Mesendoderm (in vitro differentiated cells): ENCODE data around the gene MYO10.

Experiments used
- DNase-seq: peaks from one replicate; pipeline ENCODE4 v3.0.0; 2013
- H2AK5ac ChIP-seq: 2 replicates; pipeline ENCODE4 v1.6.1; 2013; ENCODE audit warnings: low read length, inconsistent platforms
- H2BK120ac ChIP-seq: 2 replicates; pipeline ENCODE4 v1.6.1; 2013; ENCODE audit warnings: low read depth, mild to moderate bottlenecking, low read length, moderate library complexity, mixed read lengths
- H2BK15ac ChIP-seq: replicated peaks from 2 replicates; pipeline ENCODE4 v1.6.1; 2013; ENCODE audit warnings: low read depth, mild to moderate bottlenecking, moderate library complexity
- H2BK5ac ChIP-seq: 2 replicates; pipeline ENCODE4 v1.6.1; 2013; ENCODE audit warnings: low read length, inconsistent platforms
- H3K18ac ChIP-seq: 2 replicates; pipeline ENCODE4 v1.6.1; 2013; ENCODE audit warnings: mild to moderate bottlenecking, low read length, mixed read lengths
- H3K23ac ChIP-seq: one replicate; pipeline ENCODE4 v1.6.1; 2013; ENCODE audit warnings: low read length
- H3K27ac ChIP-seq: 2 replicates; pipeline ENCODE4 v1.5.1; 2013; ENCODE audit warnings: low read depth, mild to moderate bottlenecking, inconsistent platforms, low read length, moderate library complexity
- H3K27me3 ChIP-seq: 2 replicates; pipeline ENCODE4 v1.6.1; 2013; ENCODE audit warnings: low read length, control low read depth, mild to moderate bottlenecking, inconsistent platforms; ENCODE audit not compliant: insufficient read depth, poor library complexity
- H3K36me3 ChIP-seq: 2 replicates; pipeline ENCODE4 v1.6.1; 2013; ENCODE audit warnings: low read length, inconsistent platforms; ENCODE audit not compliant: control insufficient read depth, insufficient read depth
- H3K4ac ChIP-seq: one replicate; pipeline ENCODE4 v1.6.1; 2013; ENCODE audit warnings: low read depth, mild to moderate bottlenecking, low read length, moderate library complexity
- H3K4me1 ChIP-seq: 2 replicates; pipeline ENCODE4 v1.6.1; 2013; ENCODE audit warnings: low read depth, low read length, inconsistent platforms; ENCODE audit not compliant: control insufficient read depth
- H3K4me2 ChIP-seq: 2 replicates; pipeline ENCODE4 v1.6.1; 2013; ENCODE audit warnings: low read length
- H3K4me3 ChIP-seq: 2 replicates; pipeline ENCODE4 v1.5.1; 2013; ENCODE audit warnings: mild to moderate bottlenecking, low read length
- H3K56ac ChIP-seq: one replicate; pipeline ENCODE4 v1.6.1; 2013; ENCODE audit warnings: low read length
- H3K79me1 ChIP-seq: 2 replicates; pipeline ENCODE4 v1.6.1; 2013; ENCODE audit warnings: low read length, inconsistent platforms
- H3K79me2 ChIP-seq: 2 replicates; pipeline ENCODE4 v1.6.1; 2013; ENCODE audit warnings: mild to moderate bottlenecking, low read length; ENCODE audit not compliant: control insufficient read depth, insufficient read depth
- H3K9ac ChIP-seq: 2 replicates; pipeline ENCODE4 v1.6.1; 2013; ENCODE audit warnings: low read length, inconsistent platforms
- H4K5ac ChIP-seq: one replicate; pipeline ENCODE4 v1.6.1; 2013; ENCODE audit warnings: low read length
- H4K8ac ChIP-seq: one replicate; pipeline ENCODE4 v1.6.1; 2013; ENCODE audit warnings: low read depth, mild to moderate bottlenecking, control low read depth, low read length, moderate library complexity
- WGBS: extraction: QIAGEN DNeasy Blood & Tissue Kit; methylation state at CpG from one replicate; pipeline ENCODE4 v1.1.7; 2013; ENCODE audit warnings: low lambda C conversion rate, missing lambda C conversion rate; ENCODE audit not compliant: insufficient coverage; ENCODE audit errors: extremely low coverage; 5-methylcytosine and 5-hydroxymethylcytosine counted together

The MYO10 gene

DNA sequence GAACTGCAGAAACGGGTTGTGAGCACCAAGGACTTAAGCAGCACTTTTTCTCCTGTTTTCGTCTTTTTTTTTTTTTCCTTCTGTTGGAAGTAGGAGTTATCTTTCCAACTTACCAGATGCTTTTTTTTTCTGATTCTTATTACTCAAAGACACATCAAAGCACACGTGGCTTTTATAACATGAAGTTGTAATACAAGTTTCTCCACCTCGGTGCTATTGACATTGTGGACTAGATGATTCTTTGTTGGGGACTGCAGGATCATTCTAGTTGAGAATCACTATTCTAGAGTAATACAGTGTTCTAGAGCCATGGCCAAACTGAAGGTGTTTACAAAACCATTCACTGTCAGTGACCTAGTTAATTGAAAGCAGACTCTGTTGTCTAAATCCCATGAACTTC is 51.5 kb downstream of the MYO10 start:
- Histone ChIP-seq H3K27ac (no peak overlapping the region), H3K9ac (no peak overlapping the region), H2BK5ac (no peak overlapping the region), H4K8ac (no peak overlapping the region), H2AK5ac (no peak overlapping the region), H3K23ac (no peak overlapping the region), H3K4me3 (no peak overlapping the region), H2BK15ac (no peak overlapping the region), H3K4ac (no peak overlapping the region), H3K79me2 (peaks cover 12% of the 10 kb centered on the region), H2BK120ac (no peak overlapping the region), H3K4me2 (no peak overlapping the region), H3K36me3 (no peaks in the 10 kb centered on the region), H3K79me1 (peaks cover 9% of the 10 kb centered on the region), H3K56ac (no peak overlapping the region), H3K18ac (no peak overlapping the region), H4K5ac (no peak overlapping the region), H3K27me3 (no peaks in the 10 kb centered on the region), H3K4me1 (peaks cover 11% of the 10 kb centered on the region)
- no CpG with 5 or more reads among the region's 4 CpGs for WGBS
- no peak for DNase-seq

DNA sequence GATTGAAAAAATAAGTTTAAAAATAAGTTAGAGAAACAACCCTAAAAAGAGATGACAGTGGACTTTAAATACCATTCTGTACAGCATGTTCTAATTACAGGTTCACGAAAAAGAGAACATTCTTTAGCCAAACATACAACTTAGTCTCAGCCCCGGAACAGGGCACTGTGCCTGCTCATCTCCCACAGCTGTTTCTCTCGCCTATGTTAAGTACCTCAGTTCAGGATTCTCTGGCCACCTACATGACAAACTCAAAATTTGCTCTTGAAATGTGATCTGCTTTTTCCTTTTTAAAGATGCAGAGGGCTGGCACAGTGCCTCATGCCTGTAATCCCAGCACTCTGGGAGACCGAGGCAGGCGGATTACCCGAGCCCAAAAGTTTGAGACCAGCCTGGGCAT is 52.3 kb downstream of the MYO10 start:
- no peak overlapping the region for H4K8ac ChIP-seq
- DNase-seq: no peak
- no peak overlapping the region for H2BK5ac ChIP-seq
- no peak overlapping the region for H2AK5ac ChIP-seq
- no peak overlapping the region for H3K4me3 ChIP-seq
- whole genome bisulfite sequencing: no CpG with 5 or more reads among the region's 6 CpGs
- H3K9ac ChIP-seq: no peak overlapping the region
- H3K4me2 ChIP-seq: no peak overlapping the region
- no peak overlapping the region for H2BK15ac ChIP-seq
- H2BK120ac ChIP-seq: no peak overlapping the region
- no peak overlapping the region for H3K27ac ChIP-seq
- peaks cover 12% of the 10 kb centered on the region for H3K79me2 ChIP-seq
- peaks cover 11% of the 10 kb centered on the region for H3K4me1 ChIP-seq
- no peaks in the 10 kb centered on the region for H3K36me3 ChIP-seq
- H3K4ac ChIP-seq: no peak overlapping the region
- H3K56ac ChIP-seq: no peak overlapping the region
- H3K23ac ChIP-seq: no peak overlapping the region
- H3K27me3 ChIP-seq: no peaks in the 10 kb centered on the region
- no peak overlapping the region for H4K5ac ChIP-seq
- H3K79me1 ChIP-seq: peaks cover 12% of the 10 kb centered on the region
- H3K18ac ChIP-seq: no peak overlapping the region

DNA sequence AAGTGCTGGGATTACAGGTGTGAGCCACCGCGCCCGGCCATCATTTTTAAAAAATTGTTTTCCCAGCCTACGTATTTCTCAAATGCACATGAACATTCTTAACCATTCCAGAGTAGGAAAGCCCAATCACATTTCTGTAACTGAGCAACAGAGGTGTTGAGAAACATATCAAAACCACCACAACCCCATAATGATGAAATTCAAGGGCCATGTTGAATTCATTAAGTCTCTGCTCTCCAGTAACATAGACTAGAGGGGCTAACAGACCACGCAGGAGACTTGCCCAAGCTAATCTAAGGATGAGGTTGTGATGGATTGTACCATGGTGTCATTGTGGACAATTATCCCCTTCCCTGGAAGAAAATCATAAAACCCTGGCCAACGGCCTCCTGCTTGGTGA is 52.9 kb downstream of the MYO10 start:
- Histone ChIP-seq H3K36me3 (no peaks in the 10 kb centered on the region), H3K56ac (no peak overlapping the region), H3K27ac (no peak overlapping the region), H3K4ac (no peak overlapping the region), H2BK5ac (no peak overlapping the region), H4K5ac (no peak overlapping the region), H3K4me2 (no peak overlapping the region), H2BK15ac (no peak overlapping the region), H3K18ac (no peak overlapping the region), H3K79me1 (peaks cover 15% of the 10 kb centered on the region), H3K4me3 (no peak overlapping the region), H3K79me2 (peaks cover 12% of the 10 kb centered on the region), H2AK5ac (peak overlapping the region; percentile 27), H3K4me1 (peaks cover 11% of the 10 kb centered on the region), H4K8ac (no peak overlapping the region), H3K27me3 (no peaks in the 10 kb centered on the region), H2BK120ac (no peak overlapping the region), H3K9ac (no peak overlapping the region), H3K23ac (no peak overlapping the region)
- no peak for DNase-seq
- no CpG with 5 or more reads among the region's 6 CpGs for whole genome bisulfite sequencing

DNA sequence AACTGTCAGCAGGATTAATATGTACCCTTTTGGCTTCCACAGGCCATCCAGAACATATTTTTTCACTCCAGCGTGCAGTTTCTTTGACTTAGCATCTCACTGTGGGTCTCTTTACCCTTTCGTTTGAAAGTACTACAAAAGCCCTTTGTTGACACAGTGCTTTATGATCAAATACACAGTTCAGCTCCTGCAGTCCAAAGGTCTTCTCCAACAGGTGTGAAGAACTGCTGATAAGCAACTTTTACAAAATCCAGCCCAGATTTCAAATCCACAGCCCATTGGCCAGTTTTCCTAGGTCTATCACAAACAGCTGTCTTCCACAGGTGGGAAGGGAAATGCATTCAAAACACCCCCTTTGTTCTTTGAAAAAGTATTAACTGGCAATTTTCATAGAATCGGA is 54.8 kb downstream of the MYO10 start:
- Histone ChIP-seq H3K79me2 (peaks cover 9% of the 10 kb centered on the region), H2BK120ac (no peak overlapping the region), H2AK5ac (no peak overlapping the region), H3K79me1 (peaks cover 15% of the 10 kb centered on the region), H3K27me3 (no peaks in the 10 kb centered on the region), H3K23ac (no peak overlapping the region), H2BK15ac (no peak overlapping the region), H3K4ac (no peak overlapping the region), H3K27ac (no peak overlapping the region), H2BK5ac (no peak overlapping the region), H3K4me1 (peaks cover 9% of the 10 kb centered on the region), H4K8ac (no peak overlapping the region), H3K9ac (no peak overlapping the region), H3K56ac (no peak overlapping the region), H3K4me3 (no peak overlapping the region), H3K18ac (no peak overlapping the region), H3K4me2 (no peak overlapping the region), H4K5ac (no peak overlapping the region), H3K36me3 (no peaks in the 10 kb centered on the region)
- no CpG with 5 or more reads among the region's 3 CpGs for WGBS
- DNase-seq: no peak

DNA sequence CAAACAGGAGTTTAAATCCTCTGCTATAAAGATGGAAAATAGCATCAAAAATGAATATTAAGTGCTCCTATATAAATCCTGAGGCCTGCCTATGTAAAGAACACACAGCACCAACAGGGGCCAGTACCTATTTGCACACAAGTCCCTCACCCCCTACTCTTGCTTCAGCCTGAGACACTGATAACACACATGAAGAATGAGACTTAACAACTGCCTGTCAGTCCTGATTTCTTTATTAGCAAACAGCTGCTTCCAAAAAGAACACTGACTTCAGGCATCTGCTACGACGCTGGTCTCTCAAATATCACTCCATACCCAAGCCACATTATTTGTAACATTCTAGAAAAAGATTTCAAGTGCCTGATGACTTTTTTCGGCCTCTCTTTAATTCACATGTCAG is 55.5 kb downstream of the MYO10 start:
- no peak overlapping the region for H3K4me3 ChIP-seq
- H3K27ac ChIP-seq: no peak overlapping the region
- DNase-seq: peak; percentile 45
- H3K36me3 ChIP-seq: no peaks in the 10 kb centered on the region
- no peak overlapping the region for H3K18ac ChIP-seq
- H3K9ac ChIP-seq: no peak overlapping the region
- no peak overlapping the region for H3K4ac ChIP-seq
- no peak overlapping the region for H2AK5ac ChIP-seq
- no peak overlapping the region for H2BK15ac ChIP-seq
- H3K56ac ChIP-seq: no peak overlapping the region
- no peak overlapping the region for H3K23ac ChIP-seq
- H4K8ac ChIP-seq: no peak overlapping the region
- peaks cover 6% of the 10 kb centered on the region for H3K79me2 ChIP-seq
- H4K5ac ChIP-seq: no peak overlapping the region
- peak overlapping the region; percentile 8 for H2BK120ac ChIP-seq
- peaks cover 7% of the 10 kb centered on the region for H3K4me1 ChIP-seq
- H3K27me3 ChIP-seq: no peaks in the 10 kb centered on the region
- no CpG with 5 or more reads among the region's 3 CpGs for WGBS
- no peak overlapping the region for H3K4me2 ChIP-seq
- H3K79me1 ChIP-seq: peaks cover 12% of the 10 kb centered on the region
- H2BK5ac ChIP-seq: no peak overlapping the region

DNA sequence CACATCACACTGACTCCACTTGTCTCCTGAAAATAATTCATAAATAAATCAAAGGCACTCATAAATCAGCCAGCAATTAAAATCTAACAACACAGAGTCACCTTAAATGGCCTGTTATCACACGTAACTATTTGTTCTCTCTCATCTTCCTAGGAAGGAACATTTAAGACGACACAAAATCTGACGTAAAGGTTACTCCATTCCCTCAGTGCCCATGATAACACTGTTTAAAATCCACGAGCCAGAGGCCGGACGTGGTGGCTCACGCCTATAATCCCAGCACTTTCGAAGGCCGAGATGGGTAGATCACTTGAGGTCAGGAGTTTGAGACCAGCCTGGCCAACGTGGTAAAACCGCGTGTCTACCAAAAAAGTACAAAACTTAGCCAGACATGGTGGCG is 56.4 kb downstream of the MYO10 start:
- H2BK5ac ChIP-seq: no peak overlapping the region
- H3K4me1 ChIP-seq: peaks cover 7% of the 10 kb centered on the region
- no peak overlapping the region for H3K4ac ChIP-seq
- peaks cover 12% of the 10 kb centered on the region for H3K79me1 ChIP-seq
- H3K36me3 ChIP-seq: peaks cover 1% of the 10 kb centered on the region
- no peak overlapping the region for H3K4me2 ChIP-seq
- H3K4me3 ChIP-seq: no peak overlapping the region
- H3K79me2 ChIP-seq: peaks cover 6% of the 10 kb centered on the region
- no peak overlapping the region for H4K5ac ChIP-seq
- H3K56ac ChIP-seq: no peak overlapping the region
- H3K23ac ChIP-seq: no peak overlapping the region
- DNase-seq: no peak
- no peaks in the 10 kb centered on the region for H3K27me3 ChIP-seq
- no peak overlapping the region for H2AK5ac ChIP-seq
- H3K27ac ChIP-seq: no peak overlapping the region
- H3K18ac ChIP-seq: peak overlapping the region; percentile 60
- H4K8ac ChIP-seq: no peak overlapping the region
- H2BK15ac ChIP-seq: peak overlapping the region; percentile 45
- H3K9ac ChIP-seq: no peak overlapping the region
- no CpG with 5 or more reads among the region's 13 CpGs for WGBS
- no peak overlapping the region for H2BK120ac ChIP-seq
